Measurements from ENCODE around the gene PGGHG.

The PGGHG gene

GRCh38 chr11:278001-278951 lies 10.7 kb upstream of the PGGHG start, which contains the start of gene NLRP6:
NLRP6 (plus strand) TSS chr11:278407; CDS start chr11:278570, 163 bp downstream.
- peaks cover 49% of the 10 kb centered on the region for H3K27me3 Mint-ChIP-seq (ENCODE audit: low read depth)
- peaks cover 37% of the 10 kb centered on the region for H3K4me1 Mint-ChIP-seq (ENCODE audit: low read depth)

GRCh38 chr11:279040-279965 lies 9.6 kb upstream of the PGGHG start:
- Mint-ChIP-seq H3K36me3 (ENCODE audit: low read depth) (peaks cover 43% of the 10 kb centered on the region), H3K4me3 (peak overlapping the region; percentile 85), H3K4me1 (ENCODE audit: low read depth) (peaks cover 43% of the 10 kb centered on the region), H3K27me3 (ENCODE audit: low read depth) (peaks cover 49% of the 10 kb centered on the region), H3K27ac (no peak overlapping the region), H3K9me3 (peaks cover 5% of the 10 kb centered on the region)

More at GRCh38 chr11:278001-278951, 10.7 kb upstream of the PGGHG start, which contains the start of gene NLRP6:
- Mint-ChIP-seq H3K36me3 (ENCODE audit: low read depth) (peaks cover 38% of the 10 kb centered on the region), H3K9me3 (peaks cover 5% of the 10 kb centered on the region), H3K27ac (peak within 1 kb of the TSS; percentile 88), H3K4me3 (peak within 1 kb of the TSS; percentile 85)

DNA sequence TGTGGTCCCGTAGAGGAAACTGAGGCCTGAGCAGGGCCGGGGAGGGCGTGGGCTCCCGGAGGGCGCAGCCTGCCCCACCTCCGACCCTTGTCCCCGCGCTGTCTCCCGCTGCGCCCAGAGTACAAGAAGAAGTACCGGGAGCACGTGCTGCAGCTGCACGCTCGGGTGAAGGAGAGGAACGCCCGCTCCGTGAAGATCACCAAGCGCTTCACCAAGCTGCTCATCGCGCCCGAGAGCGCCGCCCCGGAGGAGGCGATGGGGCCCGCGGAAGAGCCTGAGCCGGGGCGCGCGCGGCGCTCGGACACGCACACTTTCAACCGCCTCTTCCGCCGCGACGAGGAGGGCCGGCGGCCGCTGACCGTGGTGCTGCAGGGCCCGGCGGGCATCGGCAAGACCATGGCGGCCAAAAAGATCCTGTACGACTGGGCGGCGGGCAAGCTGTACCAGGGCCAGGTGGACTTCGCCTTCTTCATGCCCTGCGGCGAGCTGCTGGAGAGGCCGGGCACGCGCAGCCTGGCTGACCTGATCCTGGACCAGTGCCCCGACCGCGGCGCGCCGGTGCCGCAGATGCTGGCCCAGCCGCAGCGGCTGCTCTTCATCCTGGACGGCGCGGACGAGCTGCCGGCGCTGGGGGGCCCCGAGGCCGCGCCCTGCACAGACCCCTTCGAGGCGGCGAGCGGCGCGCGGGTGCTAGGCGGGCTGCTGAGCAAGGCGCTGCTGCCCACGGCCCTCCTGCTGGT lies 8.8 kb upstream of the PGGHG start:
- peak overlapping the region; percentile 87 for H3K4me3 Mint-ChIP-seq
- H3K36me3 Mint-ChIP-seq (ENCODE audit: low read depth), result peaks cover 43% of the 10 kb centered on the region
- H3K27me3 Mint-ChIP-seq (ENCODE audit: low read depth), result peaks cover 44% of the 10 kb centered on the region
- H3K9me3 Mint-ChIP-seq, result peaks cover 5% of the 10 kb centered on the region
- H3K4me1 Mint-ChIP-seq (ENCODE audit: low read depth), result peaks cover 43% of the 10 kb centered on the region
- peak overlapping the region; percentile 76 for H3K27ac Mint-ChIP-seq

DNA sequence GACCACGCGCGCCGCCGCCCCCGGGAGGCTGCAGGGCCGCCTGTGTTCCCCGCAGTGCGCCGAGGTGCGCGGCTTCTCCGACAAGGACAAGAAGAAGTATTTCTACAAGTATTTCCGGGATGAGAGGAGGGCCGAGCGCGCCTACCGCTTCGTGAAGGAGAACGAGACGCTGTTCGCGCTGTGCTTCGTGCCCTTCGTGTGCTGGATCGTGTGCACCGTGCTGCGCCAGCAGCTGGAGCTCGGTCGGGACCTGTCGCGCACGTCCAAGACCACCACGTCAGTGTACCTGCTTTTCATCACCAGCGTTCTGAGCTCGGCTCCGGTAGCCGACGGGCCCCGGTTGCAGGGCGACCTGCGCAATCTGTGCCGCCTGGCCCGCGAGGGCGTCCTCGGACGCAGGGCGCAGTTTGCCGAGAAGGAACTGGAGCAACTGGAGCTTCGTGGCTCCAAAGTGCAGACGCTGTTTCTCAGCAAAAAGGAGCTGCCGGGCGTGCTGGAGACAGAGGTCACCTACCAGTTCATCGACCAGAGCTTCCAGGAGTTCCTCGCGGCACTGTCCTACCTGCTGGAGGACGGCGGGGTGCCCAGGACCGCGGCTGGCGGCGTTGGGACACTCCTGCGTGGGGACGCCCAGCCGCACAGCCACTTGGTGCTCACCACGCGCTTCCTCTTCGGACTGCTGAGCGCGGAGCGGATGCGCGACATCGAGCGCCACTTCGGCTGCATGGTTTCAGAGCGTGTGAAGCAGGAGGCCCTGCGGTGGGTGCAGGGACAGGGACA lies 8.0 kb upstream of the PGGHG start:
- peaks cover 5% of the 10 kb centered on the region for H3K9me3 Mint-ChIP-seq
- H3K36me3 Mint-ChIP-seq (ENCODE audit: low read depth), result peaks cover 49% of the 10 kb centered on the region
- H3K4me1 Mint-ChIP-seq (ENCODE audit: low read depth), result peaks cover 43% of the 10 kb centered on the region
- peak overlapping the region; percentile 87 for H3K4me3 Mint-ChIP-seq
- H3K27ac Mint-ChIP-seq, result peak overlapping the region; percentile 68
- H3K27me3 Mint-ChIP-seq (ENCODE audit: low read depth), result peaks cover 39% of the 10 kb centered on the region

DNA sequence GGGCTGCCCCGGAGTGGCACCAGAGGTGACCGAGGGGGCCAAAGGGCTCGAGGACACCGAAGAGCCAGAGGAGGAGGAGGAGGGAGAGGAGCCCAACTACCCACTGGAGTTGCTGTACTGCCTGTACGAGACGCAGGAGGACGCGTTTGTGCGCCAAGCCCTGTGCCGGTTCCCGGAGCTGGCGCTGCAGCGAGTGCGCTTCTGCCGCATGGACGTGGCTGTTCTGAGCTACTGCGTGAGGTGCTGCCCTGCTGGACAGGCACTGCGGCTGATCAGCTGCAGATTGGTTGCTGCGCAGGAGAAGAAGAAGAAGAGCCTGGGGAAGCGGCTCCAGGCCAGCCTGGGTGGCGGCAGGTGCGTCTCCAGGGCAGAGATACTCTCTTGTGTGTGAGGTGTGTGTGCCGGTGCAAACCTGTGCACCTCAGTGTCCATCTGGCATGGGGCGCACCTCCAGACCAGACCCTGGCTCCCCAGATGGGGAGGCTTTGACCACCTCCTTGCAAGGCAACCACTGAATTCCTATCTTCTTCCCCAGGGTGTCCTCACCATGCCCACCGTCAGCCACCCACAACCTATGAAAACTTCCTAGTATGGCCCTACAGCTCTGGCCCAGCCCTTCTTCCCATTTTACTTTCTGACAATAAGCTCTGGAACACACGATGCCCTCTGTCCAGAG lies 7.3 kb upstream of the PGGHG start:
- Mint-ChIP-seq H3K36me3 (ENCODE audit: low read depth) (peaks cover 43% of the 10 kb centered on the region), H3K27ac (peak overlapping the region; percentile 62), H3K4me1 (ENCODE audit: low read depth) (peaks cover 43% of the 10 kb centered on the region), H3K27me3 (ENCODE audit: low read depth) (peaks cover 37% of the 10 kb centered on the region), H3K4me3 (peak overlapping the region; percentile 87), H3K9me3 (peaks cover 3% of the 10 kb centered on the region)

- no peaks in the 10 kb centered on the region for H3K9me3 Mint-ChIP-seq
- H3K27ac Mint-ChIP-seq, result peak overlapping the region; percentile 62
- H3K36me3 Mint-ChIP-seq (ENCODE audit: low read depth), result peaks cover 40% of the 10 kb centered on the region
- peaks cover 37% of the 10 kb centered on the region for H3K27me3 Mint-ChIP-seq (ENCODE audit: low read depth)
- H3K4me3 Mint-ChIP-seq, result peak overlapping the region; percentile 87
- peaks cover 45% of the 10 kb centered on the region for H3K4me1 Mint-ChIP-seq (ENCODE audit: low read depth)
Measured at GRCh38 chr11:282171-282570, 6.8 kb upstream of the PGGHG start.

DNA sequence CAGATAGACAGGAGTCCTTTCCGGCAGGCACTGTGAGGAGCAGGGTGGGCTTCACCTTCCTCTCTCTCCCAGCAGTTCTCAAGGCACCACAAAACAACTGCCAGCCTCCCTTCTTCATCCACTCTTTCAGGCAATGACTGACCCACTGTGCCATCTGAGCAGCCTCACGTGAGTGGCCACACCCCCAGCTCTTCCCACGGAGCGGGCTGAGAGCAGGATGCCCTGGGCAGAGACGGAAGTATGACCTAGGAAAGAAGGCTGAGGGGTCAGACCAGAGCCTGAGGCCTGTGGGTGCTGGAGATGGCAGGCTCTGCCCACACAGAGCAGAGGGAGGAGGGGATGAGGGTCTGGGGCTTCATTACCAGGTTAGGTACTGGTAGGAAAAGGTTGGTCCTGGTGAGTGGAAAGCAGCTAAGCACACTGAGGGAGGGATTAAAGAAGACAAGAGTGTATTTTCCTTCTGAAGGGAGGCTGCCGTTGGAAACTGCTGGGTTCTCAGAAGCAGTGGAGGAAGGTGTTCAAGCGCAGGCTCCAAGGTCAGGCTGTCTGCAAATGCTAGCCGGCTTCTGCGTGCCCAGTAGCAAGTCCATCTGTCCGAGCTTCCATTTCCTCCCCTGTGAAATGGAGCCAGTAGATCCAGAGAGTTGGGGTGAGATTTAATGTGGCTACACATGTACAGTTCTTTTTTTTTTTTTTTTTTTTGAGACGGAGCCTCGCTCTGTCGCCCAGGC lies 6.1 kb upstream of the PGGHG start:
- H3K9me3 Mint-ChIP-seq, result no peaks in the 10 kb centered on the region
- peaks cover 37% of the 10 kb centered on the region for H3K36me3 Mint-ChIP-seq (ENCODE audit: low read depth)
- peak overlapping the region; percentile 87 for H3K4me3 Mint-ChIP-seq
- H3K4me1 Mint-ChIP-seq (ENCODE audit: low read depth), result peaks cover 45% of the 10 kb centered on the region
- peak overlapping the region; percentile 62 for H3K27ac Mint-ChIP-seq
- peaks cover 34% of the 10 kb centered on the region for H3K27me3 Mint-ChIP-seq (ENCODE audit: low read depth)

- Mint-ChIP-seq H3K4me3 (peak overlapping the region; percentile 66), H3K9me3 (no peaks in the 10 kb centered on the region), H3K27ac (peak overlapping the region; percentile 11), H3K27me3 (ENCODE audit: low read depth) (peaks cover 32% of the 10 kb centered on the region), H3K36me3 (ENCODE audit: low read depth) (peaks cover 34% of the 10 kb centered on the region), H3K4me1 (ENCODE audit: low read depth) (peaks cover 40% of the 10 kb centered on the region)
Measured at GRCh38 chr11:283405-284104, 5.4 kb upstream of the PGGHG start.

DNA sequence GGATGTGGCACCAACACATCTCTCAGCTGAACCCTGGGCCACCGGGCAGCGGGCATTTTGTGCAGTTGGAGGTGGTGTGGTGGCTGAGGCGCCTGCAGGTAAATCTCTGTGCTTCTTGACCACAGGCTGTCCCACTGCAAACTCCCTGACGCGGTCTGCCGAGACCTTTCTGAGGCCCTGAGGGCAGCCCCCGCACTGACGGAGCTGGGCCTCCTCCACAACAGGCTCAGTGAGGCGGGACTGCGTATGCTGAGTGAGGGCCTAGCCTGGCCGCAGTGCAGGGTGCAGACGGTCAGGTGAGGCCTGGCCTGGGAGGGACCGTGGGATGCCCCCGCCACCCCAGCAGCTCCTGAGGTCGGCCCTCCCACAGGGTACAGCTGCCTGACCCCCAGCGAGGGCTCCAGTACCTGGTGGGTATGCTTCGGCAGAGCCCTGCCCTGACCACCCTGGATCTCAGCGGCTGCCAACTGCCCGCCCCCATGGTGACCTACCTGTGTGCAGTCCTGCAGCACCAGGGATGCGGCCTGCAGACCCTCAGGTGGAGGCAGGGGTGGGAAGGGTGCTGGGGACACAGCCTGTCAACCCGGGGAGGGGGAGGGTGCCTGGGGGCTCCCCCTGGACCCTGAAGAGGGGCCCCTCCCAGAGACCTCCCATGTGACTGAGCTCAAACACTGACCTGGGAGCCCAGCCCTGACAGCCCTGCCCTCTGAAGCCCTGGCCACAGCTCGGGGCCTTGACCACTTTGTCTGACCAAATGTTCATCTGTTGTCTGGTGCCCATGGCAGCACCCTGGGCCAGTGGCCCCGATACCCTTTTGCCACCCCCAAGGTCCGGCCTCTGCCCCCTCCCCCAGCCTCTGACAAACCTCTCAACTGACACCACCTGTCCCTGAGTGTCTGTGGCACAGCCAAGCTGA lies 4.6 kb upstream of the PGGHG start:
- Mint-ChIP-seq H3K27ac (no peak overlapping the region), H3K36me3 (ENCODE audit: low read depth) (peaks cover 32% of the 10 kb centered on the region), H3K4me1 (ENCODE audit: low read depth) (peaks cover 38% of the 10 kb centered on the region), H3K4me3 (no peak overlapping the region), H3K27me3 (ENCODE audit: low read depth) (peaks cover 29% of the 10 kb centered on the region), H3K9me3 (no peaks in the 10 kb centered on the region)

- H3K27ac Mint-ChIP-seq, result peak overlapping the region; percentile 3
- H3K4me1 Mint-ChIP-seq (ENCODE audit: low read depth), result peaks cover 38% of the 10 kb centered on the region
- H3K36me3 Mint-ChIP-seq (ENCODE audit: low read depth), result peaks cover 32% of the 10 kb centered on the region
- no peak overlapping the region for H3K4me3 Mint-ChIP-seq
- no peaks in the 10 kb centered on the region for H3K9me3 Mint-ChIP-seq
- H3K27me3 Mint-ChIP-seq (ENCODE audit: low read depth), result peaks cover 29% of the 10 kb centered on the region
Measured at GRCh38 chr11:285021-285893, 3.7 kb upstream of the PGGHG start.

DNA sequence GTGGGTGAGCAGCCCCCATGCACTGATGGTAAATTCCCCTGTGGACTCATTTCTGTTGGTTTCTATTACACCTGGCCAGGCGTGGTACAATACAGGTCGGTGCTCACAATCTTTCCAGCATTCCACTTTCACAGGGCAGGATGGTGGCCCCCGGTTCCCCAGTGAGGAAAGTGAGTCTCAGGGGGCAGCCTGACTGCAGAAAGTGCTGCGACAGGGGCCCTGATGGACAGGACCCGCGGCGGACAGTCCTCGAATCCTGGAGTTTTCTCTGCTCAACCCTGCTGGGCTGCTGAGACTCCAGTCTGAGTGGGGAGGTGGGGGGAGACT lies 3.1 kb upstream of the PGGHG start:
- H3K9me3 Mint-ChIP-seq, result no peaks in the 10 kb centered on the region
- no peak overlapping the region for H3K27ac Mint-ChIP-seq
- H3K36me3 Mint-ChIP-seq (ENCODE audit: low read depth), result peaks cover 31% of the 10 kb centered on the region
- peaks cover 37% of the 10 kb centered on the region for H3K4me1 Mint-ChIP-seq (ENCODE audit: low read depth)
- H3K27me3 Mint-ChIP-seq (ENCODE audit: low read depth), result peaks cover 29% of the 10 kb centered on the region
- no peak overlapping the region for H3K4me3 Mint-ChIP-seq

All from T-helper 1 cell treated with Interleukin-12 subunit alpha and Interleukin-12 subunit beta and Interleukin-4 antibody, amounts not matched to agents 30 μg/mL and 1 μg/mL, for 36 hours (primary cell).